ENCODE results near the gene DLGAP1. TPM values are rescaled to one million over a fixed set of nuclear protein-coding genes. Genes with fewer than 3 reads are reported as not detected.

Gene DLGAP1
- total RNA-seq, 1 experiment from 2014 or later = 23.2 TPM

- no peak overlapping the region for H2AK5ac ChIP-seq (ENCODE audit: insufficient read length, low read length)
- H3K79me2 ChIP-seq (ENCODE audit: insufficient read depth, low read length) = peaks cover 2% of the 10 kb centered on the region; the same call in 1 of the 2 replicates
- DNase-seq = no peak
- H3K23me2 ChIP-seq (ENCODE audit: insufficient read length, low read depth, low read length, poor library complexity, severe bottlenecking) = no peaks in the 10 kb centered on the region
- H3K27me3 Mint-ChIP-seq (ENCODE audit: low read depth) = no peaks in the 10 kb centered on the region
- no peaks in the 10 kb centered on the region for H3K79me1 ChIP-seq (ENCODE audit: insufficient read depth, low read depth, low read length, poor library complexity, severe bottlenecking)
- H3K4me3 Mint-ChIP-seq = peak overlapping the region in 1 of 2 experiments; percentile 9; a peak in 1 of 5 replicates
- H3K27ac Mint-ChIP-seq = peak overlapping the region in 2 of 3 experiments; percentile 13 to 42; a peak in 4 of 7 replicates
- no peak overlapping the region for H2BK120ac ChIP-seq (ENCODE audit: low read depth, low read length, poor library complexity, severe bottlenecking)
- no peak overlapping the region for H2BK12ac ChIP-seq (ENCODE audit: insufficient read length, low read depth, low read length)
- no peak overlapping the region for H3K23ac ChIP-seq (ENCODE audit: insufficient read length, low read depth, low read length)
- no peaks in the 10 kb centered on the region for H3K27me3 ChIP-seq (ENCODE audit: insufficient read depth, low read length)
- H4K5ac ChIP-seq (ENCODE audit: insufficient read length, low read depth, low read length) = no peak overlapping the region
- peaks cover 10% of the 10 kb centered on the region for H3K4me1 ChIP-seq (ENCODE audit: insufficient read depth, low read length)
- H4K8ac ChIP-seq (replicated peaks; ENCODE audit: insufficient read length, low read depth, low read length) = no peak overlapping the region
- no peak overlapping the region for H3K27ac ChIP-seq (ENCODE audit: insufficient read length, low read depth, low read length)
- peaks cover 0 to 3% of the 10 kb centered on the region in 2 experiments; a peak in 4 of 5 replicates for H3K9me3 Mint-ChIP-seq
- no peaks in the 10 kb centered on the region for H4K20me1 ChIP-seq (ENCODE audit: control insufficient read depth, insufficient read depth, insufficient read length)
- H3K56ac ChIP-seq (ENCODE audit: insufficient read length, low read depth, low read length) = no peak overlapping the region
- no peak overlapping the region for H3K18ac ChIP-seq (ENCODE audit: insufficient read length, low read depth, low read length)
- H3K4me2 ChIP-seq (ENCODE audit: insufficient read depth, insufficient read length, low read length) = no peak overlapping the region
- no peak overlapping the region for H3K4ac ChIP-seq (ENCODE audit: low read depth, low read length)
- no peak overlapping the region for H2AFZ ChIP-seq (ENCODE audit: low read length)
- WGBS (ENCODE audit: extremely low coverage, insufficient read length, low lambda C conversion rate) = no CpG with 5 or more reads among the region's 5 CpGs
- no peaks in the 10 kb centered on the region for H3K9me3 ChIP-seq (ENCODE audit: control insufficient read depth, low read depth, low read length)
- no peak overlapping the region for H3T11ph ChIP-seq (ENCODE audit: low read length)
- H3K4me1 Mint-ChIP-seq = peaks cover 50 to 55% of the 10 kb centered on the region in 2 experiments
- TF ChIP-seq, protein P1, sequence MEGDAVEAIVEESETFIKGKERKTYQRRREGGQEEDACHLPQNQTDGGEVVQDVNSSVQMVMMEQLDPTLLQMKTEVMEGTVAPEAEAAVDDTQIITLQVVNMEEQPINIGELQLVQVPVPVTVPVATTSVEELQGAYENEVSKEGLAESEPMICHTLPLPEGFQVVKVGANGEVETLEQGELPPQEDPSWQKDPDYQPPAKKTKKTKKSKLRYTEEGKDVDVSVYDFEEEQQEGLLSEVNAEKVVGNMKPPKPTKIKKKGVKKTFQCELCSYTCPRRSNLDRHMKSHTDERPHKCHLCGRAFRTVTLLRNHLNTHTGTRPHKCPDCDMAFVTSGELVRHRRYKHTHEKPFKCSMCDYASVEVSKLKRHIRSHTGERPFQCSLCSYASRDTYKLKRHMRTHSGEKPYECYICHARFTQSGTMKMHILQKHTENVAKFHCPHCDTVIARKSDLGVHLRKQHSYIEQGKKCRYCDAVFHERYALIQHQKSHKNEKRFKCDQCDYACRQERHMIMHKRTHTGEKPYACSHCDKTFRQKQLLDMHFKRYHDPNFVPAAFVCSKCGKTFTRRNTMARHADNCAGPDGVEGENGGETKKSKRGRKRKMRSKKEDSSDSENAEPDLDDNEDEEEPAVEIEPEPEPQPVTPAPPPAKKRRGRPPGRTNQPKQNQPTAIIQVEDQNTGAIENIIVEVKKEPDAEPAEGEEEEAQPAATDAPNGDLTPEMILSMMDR (conservative IDR thresholded peaks at IDR 0.05) = no peak
- no peak overlapping the region for H4K91ac ChIP-seq (ENCODE audit: insufficient read length, low read depth, low read length)
- no peak overlapping the region for H2BK20ac ChIP-seq (ENCODE audit: low read depth, low read length, poor library complexity, severe bottlenecking)
- no peak overlapping the region for H3K9ac ChIP-seq (ENCODE audit: extremely low read depth, insufficient read length, low read length)
- no peak overlapping the region for H2BK15ac ChIP-seq (ENCODE audit: low read depth, low read length)
- H2BK5ac ChIP-seq (ENCODE audit: insufficient read length, low read length) = no peak overlapping the region
- H3K36me3 Mint-ChIP-seq (ENCODE audit: insufficient read depth in 1 of 3, low read depth in 3 of 3) = peaks cover 3 to 5% (median 4%) of the 10 kb centered on the region in 3 experiments; a peak in 5 of 7 replicates
- no peak overlapping the region for H3K14ac ChIP-seq (ENCODE audit: insufficient read depth, low read length)
These were observed 145.9 kb downstream of the DLGAP1 start for GRCh38 chr18:4309227-4309626.
